Islet precursor cell (in vitro differentiated cells): Measurements from ENCODE around the gene ERC2.
A peak's percentile ranks its signal among the peaks of the same experiment; 100 is the strongest.

Experiments used
- DNase-seq: peaks from one replicate; pipeline ENCODE4 v3.0.0-alpha.2; 2018

The ERC2 gene

GRCh38 chr3:56180433-56180832 lies 287.8 kb downstream of the ERC2 start:
- DNase-seq: no peak

- no peak for DNase-seq
Observed at GRCh38 chr3:56173601-56174000, 294.7 kb downstream of the ERC2 start.

- DNase-seq: no peak
Observed at GRCh38 chr3:56164436-56164835, 303.8 kb downstream of the ERC2 start.

DNA sequence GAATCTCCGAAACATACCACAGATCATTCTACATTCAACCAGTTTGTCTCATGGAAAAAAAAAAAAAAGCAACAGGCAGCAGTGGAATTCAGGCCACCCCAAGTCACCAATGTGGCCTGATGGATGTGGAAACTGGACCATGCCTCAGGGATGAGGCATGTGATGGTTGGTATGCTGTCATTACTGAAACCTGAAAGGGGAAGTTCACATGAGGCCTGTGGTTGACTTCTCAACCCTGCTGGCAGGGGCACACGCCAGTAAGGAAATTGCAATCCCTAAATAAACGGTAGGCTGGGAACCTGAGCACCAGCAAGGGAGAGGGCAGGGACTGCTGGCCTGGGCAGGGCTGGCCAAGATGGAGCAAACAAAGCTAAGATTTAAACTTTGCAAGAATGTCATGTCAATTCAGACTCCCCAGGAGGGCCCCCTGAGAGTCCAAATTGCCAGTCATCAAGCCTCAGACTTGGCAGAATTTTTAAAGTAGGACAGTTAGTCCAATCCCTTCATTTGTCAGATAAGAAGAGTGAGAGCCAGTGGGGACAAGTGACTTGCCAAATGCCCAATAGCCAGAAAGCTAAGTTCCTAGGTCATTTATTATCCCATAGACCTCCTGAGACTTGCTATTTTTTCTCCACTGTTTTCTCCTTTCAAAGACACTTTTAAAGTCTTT lies 310.4 kb downstream of the ERC2 start:
- DNase-seq: peak; percentile 57

- DNase-seq: no peak
Observed at GRCh38 chr3:56154297-56154696, 314.0 kb downstream of the ERC2 start.

DNA sequence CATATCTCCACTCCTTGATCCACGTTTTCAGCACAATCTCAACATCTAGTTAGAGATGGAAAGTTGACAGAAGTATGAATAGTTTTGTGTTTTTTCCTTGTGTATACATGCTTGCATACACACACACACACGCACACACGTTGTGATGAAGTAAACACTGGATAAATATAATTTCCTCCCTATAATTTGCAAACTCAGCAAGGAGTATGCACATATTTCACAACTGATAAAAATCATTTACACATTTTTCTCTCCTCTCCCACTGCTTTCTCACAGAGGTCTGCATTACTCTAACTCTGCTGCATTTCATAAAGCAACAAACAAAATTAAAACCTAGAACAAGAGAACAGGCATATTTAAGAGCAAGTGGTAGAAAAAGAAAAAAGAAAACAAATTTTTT lies 320.9 kb downstream of the ERC2 start:
- no peak for DNase-seq

- DNase-seq: no peak
Observed at GRCh38 chr3:56145410-56145809, 322.9 kb downstream of the ERC2 start.

DNA sequence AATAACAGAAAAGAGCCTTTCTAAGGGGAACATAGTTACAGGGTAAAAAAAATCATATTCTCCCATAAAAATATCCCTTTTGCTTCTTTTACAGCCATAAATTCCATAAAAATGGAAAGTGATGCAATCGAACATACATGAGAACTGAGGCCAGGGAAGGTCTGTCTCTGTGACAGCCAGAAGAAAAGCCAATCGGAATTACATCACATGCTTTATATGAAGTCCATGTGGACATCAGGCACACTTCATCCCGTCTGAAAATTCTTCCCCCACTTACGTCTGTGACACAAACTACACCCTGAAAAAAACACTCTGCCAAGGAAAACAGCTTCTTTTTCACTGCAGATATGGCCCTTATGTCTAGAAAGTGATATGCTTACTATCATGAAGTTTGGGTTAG lies 323.5 kb downstream of the ERC2 start:
- no peak for DNase-seq

GRCh38 chr3:56137415-56137814 lies 330.9 kb downstream of the ERC2 start:
- DNase-seq: no peak

DNA sequence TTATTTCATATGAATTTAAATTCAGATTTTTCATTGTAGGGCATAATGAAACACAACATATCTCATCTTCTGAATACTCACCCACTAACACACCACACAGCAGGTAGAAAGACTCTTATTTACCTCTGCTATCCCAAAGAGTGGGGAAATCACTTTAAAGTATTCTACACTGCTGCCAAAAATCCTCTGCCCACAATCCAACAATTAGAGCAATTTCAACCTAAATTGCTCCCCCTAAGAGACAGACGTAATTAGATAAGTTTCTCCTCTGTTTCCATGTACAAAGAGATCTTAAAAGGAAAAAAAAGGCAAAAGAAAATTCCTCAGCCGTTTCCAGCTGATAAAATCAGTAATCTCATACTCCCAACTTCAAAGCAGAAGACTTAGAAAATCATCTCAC lies 331.8 kb downstream of the ERC2 start:
- DNase-seq: no peak

GRCh38 chr3:56135941-56136340 lies 332.3 kb downstream of the ERC2 start:
- DNase-seq: no peak

- no peak for DNase-seq
Observed at GRCh38 chr3:56133423-56133822, 334.8 kb downstream of the ERC2 start.

DNA sequence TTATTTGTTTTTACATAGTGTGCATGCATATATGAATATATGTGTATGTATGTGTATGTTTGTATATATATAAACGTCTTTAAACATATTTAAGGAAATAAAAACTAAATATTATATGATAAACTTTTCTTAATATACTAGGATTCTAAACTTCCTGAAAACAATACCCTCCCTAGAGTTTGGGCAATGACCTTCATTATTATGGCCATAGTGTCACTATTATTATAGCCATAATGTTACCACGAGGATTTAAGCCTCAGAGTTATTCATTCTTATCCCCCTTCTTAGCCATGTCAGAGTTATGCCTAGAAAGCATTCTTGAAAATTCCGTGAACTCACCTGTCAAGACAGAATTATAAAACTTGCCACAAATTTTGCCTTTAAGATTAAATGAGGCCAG lies 335.5 kb downstream of the ERC2 start:
- no peak for DNase-seq

- DNase-seq: peak; percentile 90
Observed at GRCh38 chr3:56131974-56132590, 336.2 kb downstream of the ERC2 start.

GRCh38 chr3:56130036-56130435 lies 338.2 kb downstream of the ERC2 start:
- no peak for DNase-seq

DNA sequence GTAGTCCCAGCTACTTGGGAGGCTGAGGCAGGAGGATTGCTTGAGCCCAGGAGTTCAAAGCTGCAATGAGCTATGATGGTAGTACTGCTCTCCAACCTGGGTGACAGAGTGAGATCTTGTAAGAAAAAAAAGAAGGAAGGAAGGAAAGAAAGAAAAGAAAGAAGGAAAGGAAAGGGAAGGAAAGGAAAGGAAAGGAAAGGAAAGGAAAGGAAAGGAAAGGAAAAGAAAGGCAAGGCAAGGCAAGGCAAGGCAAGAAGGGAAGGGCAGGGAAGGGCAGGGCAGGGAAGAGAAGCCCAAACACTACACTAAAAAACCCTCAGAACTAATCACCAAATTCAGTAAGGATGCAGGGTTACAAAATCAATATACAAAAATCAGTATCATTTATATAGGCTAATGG lies 341.6 kb downstream of the ERC2 start:
- DNase-seq: no peak

GRCh38 chr3:56125358-56126005 lies 342.8 kb downstream of the ERC2 start:
- peak; percentile 86 for DNase-seq

GRCh38 chr3:56124546-56124945 lies 343.7 kb downstream of the ERC2 start:
- no peak for DNase-seq

DNA sequence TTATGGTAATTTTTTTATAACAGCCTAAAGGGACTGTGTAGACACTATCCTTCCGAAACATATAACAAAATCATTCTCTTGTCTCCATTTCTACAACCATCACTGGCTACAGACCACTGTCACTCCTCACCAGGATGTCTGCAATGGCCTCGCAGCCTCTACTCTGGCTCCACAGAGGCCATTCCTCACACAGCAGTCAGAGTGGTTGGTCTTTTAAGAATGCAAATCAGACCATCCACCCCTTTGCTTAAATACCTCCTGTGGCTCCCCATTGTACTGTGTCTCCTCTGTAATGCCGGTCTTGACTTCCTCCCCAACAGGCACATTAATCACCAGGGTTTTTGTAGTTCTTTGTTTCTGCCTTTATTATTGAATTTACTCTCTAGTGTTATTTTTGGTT lies 344.8 kb downstream of the ERC2 start:
- no peak for DNase-seq

- no peak for DNase-seq
Observed at GRCh38 chr3:56122911-56123310, 345.4 kb downstream of the ERC2 start.

GRCh38 chr3:56121716-56122115 lies 346.6 kb downstream of the ERC2 start:
- no peak for DNase-seq

- no peak for DNase-seq
Observed at GRCh38 chr3:56119575-56120349, 348.5 kb downstream of the ERC2 start.

DNA sequence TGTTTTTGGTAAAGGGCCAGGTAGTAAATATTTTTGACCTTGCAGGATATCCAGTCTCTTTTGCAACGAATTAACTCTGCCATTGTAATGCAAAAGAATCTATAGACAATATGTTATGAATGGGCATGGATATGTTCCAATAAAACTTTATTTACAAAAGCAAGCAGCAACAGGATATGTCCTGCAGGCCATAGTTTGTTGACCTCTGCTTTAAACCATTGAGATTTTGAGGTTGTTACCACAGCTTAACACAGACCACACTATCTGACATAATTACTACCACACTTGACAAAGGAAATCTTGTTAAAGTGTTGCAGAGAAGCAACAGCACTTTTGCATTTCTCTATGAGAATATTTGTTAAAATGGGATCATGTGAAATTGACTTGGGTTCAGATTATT lies 349.3 kb downstream of the ERC2 start:
- no peak for DNase-seq

DNA sequence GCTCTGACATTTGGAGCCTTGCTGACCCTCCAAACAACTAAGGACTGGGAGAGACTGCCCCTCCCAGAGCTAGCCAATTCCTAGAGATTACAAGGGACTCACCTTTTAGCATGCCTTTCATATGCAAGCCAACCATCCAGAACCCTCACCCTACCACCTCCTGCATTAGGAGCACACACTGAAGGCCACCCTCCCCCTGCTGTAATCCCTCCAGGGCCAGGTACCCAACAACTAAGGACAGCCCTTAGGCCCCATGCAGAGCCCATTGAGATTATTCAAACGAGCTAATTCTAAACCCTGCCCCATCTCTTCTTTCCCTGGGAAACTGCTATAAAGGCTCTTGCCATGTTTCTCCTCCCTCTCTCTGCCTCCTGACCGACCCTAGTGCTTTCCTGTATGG lies 352.6 kb downstream of the ERC2 start:
- no peak for DNase-seq
